ENCODE results near the gene PLK5.
A peak's percentile ranks its signal among the peaks of the same experiment; 100 is the strongest.

The PLK5 gene

DNA sequence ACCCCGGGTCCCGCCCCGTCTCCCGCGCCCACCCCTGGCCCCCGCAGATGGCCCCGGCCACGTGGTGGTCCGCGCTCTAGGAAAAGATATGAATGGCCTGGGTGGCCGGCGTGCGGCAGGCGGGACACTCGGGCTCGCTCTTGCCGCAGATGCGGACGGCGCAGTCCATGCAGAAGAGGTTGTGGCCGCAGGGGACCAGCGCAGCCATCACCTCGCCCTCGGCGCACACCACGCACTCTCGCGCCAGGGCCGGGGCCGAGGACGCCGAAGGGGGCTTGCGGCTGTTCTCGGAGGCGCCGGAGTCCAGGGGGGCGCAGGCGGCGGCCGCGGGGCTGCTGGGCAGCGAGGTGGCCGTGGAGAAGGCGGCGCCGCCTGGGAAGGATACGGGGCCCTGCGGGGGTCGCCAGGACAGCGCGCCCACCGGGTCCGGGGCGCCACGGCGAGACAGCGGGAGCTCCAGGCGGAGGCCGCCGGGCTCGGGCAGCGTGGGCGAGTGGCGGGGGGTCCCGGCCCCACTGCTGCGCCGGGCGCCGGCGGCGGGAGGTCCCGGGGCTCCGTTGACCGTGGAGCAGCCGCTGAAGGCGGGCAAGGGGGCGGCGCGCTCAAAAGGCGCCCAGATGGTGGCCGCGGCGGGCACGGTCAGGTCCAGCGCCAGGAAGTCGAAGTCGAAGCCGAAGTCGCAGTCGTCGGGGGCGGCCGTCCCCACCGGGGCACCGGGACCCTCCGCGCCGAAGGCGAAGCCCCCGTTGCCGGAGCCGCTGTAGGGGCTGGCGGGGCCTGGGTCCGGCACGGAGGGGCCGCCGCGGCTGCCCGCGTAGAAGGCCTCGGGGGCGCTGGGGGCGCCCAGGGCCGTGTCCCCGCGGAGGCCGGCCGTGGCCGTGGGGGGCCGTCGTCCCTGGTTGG lies 31.9 kb downstream of the PLK5 start:
- no peak for DNase-seq (ENCODE audit: low read depth)

DNA sequence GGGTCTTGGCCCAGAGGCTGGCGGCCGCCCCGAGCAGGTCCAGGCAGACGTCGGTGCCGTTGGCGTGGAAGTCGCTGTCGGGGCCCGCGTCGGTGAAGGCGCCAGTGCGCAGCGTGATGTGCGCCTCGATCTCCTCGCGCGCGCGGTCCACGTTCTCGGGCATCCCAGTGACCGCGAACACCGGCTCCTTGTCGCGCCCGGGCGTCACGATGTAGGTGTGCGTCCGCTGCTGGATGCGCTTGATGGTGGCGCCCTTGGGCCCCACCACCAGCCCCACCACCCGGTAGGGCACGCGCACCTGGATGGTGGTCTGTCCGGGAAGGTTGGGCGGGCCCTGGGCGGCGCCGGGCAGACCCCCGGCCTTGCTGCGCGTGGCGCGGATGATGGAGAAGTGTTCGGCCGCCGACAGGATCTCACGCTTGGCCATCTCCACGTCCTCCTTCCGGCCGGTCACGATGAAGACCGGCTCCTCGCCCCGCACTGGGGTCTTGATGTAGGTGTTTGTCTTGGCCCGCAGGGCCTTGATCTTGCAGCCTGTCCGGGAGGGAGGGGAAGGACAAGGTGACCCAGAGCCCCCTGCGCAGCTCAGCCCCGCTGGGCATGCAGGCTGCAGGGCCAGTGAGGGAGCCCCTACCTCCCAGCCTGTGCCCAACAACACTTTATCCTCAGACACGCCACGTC lies 32.7 kb downstream of the PLK5 start:
- no peak for DNase-seq (ENCODE audit: low read depth)

DNA sequence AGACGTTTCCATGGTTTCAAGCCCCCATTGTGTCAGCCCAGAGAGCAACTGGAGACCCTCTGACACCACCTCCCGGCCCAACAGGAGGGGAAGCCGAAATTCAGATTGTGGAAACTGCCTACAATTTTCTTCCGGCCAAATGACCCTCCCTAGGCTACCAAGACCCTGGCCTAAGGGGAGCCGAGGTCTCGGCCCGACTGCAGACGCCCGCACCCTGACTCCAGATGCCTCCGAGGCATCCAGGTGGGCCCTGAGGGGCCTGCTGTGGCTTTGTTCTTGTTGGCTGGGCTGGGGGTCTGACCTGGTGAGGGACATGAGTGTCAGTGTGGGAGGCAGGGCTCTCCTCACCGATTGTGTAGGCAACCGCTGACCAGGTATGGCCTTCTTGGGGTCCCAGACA lies 34.7 kb downstream of the PLK5 start:
- DNase-seq (ENCODE audit: low read depth), result no peak

DNA sequence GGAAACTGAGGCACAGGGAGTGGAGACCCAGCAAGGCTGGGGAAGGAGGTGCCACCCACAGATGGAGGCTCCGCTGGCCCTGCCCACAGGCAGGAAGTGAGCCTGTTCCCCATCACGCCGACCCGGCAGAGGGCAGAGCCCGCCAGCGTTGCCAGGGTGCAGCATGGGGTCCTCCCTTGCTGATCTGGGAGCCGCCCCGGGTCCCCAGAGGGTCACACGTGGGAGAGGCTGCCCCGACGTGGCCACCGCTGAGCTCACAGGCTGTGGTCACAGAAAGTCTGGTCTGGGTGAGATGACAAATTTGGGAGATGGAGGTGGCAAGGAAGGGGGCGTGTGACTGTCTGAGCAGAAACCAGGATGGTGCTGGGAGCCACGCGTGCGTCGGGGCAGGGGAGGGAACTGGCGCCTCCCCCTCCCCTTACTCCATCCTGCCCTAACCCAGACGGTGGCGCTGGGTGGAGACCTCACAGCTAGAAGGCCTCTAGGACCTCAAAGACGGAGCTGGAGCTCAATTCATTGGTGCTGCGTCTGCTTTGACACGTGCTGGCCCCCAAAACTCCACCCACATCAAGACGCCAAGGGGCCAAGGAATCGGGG lies 36.5 kb downstream of the PLK5 start:
- no peak for DNase-seq (ENCODE audit: low read depth)

DNA sequence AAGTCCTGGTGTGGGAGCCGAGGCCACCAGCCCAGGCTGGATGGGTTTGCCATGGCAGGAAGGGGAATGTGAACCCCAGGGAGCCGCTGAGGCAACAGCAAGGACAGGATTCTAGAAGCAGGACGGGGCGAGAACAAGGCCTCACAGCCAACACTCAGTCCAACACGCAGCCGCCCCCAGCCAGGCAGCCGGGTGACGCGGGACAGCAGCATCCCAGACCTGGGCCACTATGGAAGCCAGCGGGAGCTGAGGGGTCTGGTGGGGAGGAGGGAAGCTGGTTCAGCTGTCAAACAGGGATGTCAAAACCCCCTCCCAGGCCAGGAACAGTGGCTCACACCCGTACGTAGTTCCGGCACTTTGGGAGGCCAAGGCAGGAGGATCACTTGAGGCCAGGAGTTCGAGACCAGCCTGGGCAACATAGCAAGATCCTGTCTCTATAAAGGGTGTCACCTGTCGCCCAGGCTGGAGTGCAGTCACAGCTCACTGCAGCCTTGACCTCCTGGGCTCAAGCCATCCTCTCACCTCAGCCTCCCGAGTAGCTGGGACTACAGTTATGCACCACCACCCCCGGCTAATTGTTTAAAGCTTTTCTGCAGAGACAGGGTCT lies 37.5 kb downstream of the PLK5 start:
- DNase-seq (ENCODE audit: low read depth), result no peak

DNA sequence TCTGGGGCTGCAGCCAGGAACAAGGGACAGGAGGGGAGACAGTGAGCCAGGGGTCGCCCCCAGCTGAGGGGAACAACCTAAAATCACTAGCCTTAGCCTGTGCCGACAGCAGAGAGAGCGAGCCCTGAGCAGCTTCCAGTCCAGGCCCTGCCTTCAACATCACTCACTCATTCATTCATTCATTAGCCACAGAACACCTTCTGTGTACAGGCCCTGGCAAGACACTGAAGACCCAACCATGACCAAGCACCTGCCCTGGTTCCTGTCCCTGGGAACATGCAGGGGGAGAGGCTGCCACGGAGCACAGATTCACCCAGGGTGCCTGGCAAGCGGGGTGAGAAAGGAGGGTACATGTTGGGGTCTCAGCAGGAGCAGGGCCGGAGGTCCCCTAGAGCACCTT lies 39.4 kb downstream of the PLK5 start:
- no peak for DNase-seq (ENCODE audit: low read depth)

DNA sequence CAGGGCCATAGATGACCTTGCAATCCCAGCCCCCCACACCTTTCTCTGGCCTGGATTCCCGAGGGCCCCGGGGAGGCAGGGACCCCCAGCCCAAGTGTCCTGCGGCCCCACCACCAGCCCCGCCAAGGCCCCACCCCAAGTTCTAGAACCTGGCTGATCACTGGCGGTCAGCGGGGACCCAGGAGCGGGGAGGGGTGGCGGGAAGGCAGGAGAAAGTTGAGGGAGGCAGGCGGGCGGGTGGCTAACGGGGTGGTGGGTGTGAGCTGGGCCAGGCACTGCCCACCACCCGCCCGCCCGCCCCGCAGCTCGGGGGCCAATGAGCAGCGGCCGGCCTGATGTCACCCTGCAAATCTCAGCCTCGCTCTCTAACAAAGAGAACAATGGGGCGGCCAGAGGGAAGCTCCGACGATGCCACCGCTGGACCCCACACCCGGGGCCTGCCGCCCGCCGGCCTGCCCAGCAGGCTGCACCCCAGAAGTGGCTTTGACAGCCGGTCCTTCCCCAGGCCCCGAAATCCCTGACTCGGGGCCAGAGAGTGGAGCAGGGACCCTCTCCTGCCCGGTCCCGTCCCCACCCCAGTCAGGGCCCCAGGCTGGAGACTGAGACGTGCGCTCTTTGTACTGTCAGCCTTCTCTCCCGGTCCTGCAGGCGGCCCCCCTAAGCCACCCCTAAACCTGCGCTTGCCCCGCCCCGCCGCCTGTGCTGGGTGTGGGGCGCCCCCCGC lies 42.7 kb downstream of the PLK5 start:
- no peak for DNase-seq (ENCODE audit: low read depth)

DNA sequence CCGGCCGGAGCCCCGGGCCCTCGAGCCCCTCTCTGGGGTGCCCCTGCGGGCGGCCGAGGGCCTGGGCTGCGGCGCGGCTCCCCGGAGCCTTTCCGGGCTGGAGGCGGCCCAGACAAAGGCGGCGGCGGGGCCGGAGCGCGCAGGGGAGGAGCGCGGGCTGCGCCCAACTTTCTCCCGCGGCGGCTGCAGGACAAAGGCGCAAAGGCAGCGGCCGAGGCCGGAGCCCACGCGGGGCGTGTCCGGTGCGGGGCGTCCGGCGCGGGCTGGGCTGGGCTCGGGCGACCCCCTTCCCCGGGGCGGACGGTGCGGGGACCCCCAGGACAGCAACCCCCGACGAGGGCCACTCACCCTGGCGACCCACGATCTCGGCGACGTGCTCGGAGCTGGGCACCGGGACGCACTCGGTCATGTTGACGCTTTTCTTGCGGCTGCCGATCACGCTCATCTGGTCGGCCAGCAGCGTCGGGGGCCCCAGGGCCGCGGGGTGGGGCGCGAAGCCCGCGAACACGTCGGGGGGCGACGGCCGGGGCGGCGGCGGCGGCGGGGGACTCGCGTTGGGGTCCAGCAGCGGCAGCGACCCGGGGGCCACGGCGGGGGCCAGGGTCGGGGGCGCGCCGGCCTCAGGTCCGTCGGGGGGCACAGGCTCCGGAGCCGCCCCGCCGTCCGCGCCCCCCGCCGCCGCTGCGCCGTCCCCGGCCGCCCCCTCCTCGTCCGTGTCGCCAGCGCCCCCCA lies 43.4 kb downstream of the PLK5 start:
- DNase-seq (ENCODE audit: low read depth), result no peak

DNA sequence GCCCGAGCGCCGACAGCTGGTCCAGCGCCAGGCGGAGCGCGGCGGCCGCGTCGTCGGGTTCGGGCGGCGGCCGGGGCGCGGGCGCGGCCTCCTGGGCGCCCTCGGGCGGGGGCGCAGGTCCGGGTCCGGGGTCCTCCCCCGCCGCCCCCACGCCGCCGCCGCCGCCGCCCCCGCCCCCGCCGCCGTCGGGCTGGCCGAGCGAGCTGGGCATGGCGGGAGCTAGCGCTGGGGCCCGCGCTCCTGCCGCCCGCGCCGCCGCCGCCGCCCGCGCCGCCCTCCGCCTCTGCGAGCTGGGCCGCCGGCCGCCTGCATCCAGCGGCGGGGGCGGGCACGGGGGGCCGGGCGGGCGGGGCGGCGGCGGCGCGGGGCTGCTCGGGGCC lies 44.0 kb downstream of the PLK5 start:
- no peak for DNase-seq (ENCODE audit: low read depth)

DNA sequence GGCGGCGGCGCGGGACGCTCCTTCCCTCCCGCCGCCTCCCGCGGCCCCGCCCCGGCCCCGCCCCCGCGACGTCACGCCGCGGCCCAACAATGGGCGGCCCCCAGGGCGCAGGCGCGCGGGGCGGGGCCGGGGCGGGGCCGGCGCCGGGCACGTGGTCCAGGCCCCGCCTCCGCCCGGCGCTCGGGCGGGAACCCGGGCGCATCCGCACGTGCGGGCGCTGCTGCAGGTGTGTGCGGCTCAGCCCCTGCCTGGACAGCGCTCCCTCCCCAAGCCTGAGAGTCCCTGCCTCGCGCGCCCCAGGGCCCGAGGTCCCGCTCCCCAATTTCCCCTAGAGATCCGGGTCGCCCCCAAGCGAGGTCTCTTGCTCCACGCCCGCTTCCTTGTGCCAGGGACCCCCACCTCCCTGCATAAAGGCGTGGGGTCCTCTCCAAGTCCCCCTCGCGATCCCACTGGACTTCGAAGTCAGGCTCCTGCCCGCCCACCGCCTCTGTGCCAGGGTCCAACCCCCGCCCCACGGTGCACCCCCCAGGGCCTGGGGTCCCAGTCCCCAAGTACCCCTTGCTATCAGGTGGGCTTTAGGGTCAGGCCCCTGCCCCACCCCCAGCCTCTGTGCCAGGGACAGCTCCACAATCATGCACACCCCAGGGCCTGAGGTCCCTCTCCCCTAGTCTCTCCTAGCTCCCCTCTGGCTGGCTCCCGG lies 44.6 kb downstream of the PLK5 start, which contains the start of gene MEX3D:
TSS of gene MEX3D (minus strand) at position 6 of the 700 bp plus-strand sequence. CDS start 267 bp downstream, outside the sequence.
- peak; percentile 65 for DNase-seq (ENCODE audit: low read depth)

DNA sequence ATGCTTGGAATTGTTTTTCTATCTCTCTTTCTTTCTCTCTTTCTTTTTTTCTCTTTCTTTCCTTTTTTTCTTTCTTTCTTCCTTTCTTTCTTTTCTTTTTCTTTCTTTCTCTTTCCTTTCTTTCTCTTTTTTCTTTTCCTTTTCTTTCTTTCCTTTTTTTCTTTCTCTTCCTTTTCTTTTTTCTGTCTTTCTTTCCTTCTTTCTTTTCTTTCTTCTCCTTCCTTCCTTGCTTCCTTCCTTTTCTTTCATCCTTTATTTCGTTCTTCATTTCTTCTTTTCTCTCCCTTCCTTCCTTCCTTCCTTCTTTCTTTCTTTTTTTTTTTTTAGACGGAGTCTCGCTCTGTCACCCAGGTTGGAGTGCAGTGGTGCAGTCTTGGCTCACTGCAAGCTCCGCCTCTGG lies 46.1 kb downstream of the PLK5 start:
- no peak for DNase-seq (ENCODE audit: low read depth)

DNA sequence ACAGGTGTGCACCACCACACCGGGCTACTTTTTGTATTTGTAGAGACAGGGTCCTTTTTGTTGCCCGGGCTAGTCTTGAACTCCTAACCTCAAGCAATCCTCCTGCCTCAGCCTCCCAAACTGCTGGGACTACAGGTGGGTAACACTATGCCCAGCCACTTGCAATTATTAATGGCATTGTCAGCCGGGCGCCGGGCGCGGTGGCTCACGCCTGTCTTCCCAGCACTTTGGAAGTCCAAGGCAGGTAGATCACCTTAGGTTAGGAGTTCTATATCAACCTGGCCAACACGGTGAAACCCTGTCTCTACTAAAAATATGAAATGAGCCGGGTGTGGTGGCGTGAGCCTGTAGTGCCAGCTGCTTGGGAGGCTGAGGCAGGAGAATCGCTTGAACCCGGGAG lies 47.0 kb downstream of the PLK5 start:
- no peak for DNase-seq (ENCODE audit: low read depth)

DNA sequence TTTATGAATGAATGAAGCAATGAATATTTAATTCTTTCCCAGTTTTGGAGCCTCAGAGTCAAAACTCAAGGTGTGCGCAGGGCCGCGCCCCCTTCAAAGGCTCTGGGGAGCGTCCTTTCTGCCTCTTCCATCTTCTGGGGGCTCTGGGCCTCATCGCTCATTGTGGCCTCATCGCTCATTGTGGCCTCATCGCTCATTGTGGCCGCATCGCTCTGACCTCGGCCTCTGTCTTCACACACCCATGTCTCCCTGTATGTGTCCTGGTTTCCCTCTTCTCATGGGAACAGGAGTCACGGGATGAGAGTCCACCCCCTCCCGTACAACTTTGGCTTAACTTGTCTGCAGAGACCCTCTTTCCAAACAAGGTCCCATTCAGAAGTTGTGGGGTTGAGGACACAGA lies 47.5 kb downstream of the PLK5 start:
- no peak for DNase-seq (ENCODE audit: low read depth)

DNA sequence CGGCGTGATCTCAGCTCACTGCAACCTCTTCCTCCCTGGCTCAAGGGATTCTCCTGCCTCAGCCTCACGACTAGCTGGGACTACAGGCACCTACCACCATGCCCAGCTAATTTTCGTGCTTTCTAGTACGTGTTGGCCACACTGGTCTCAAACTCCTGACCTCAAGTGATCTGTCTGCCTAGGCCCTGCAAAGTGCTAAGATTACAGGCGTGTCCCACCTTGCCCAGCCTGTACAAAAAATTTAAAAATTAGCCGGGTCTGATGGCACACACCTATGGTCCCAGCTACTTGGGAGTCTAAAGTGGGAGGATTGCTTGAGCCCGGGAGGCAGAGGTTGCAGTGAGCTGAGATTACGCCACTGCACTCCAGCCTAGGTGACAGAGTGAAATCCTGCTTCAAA lies 48.9 kb downstream of the PLK5 start:
- DNase-seq (ENCODE audit: low read depth), result no peak

DNA sequence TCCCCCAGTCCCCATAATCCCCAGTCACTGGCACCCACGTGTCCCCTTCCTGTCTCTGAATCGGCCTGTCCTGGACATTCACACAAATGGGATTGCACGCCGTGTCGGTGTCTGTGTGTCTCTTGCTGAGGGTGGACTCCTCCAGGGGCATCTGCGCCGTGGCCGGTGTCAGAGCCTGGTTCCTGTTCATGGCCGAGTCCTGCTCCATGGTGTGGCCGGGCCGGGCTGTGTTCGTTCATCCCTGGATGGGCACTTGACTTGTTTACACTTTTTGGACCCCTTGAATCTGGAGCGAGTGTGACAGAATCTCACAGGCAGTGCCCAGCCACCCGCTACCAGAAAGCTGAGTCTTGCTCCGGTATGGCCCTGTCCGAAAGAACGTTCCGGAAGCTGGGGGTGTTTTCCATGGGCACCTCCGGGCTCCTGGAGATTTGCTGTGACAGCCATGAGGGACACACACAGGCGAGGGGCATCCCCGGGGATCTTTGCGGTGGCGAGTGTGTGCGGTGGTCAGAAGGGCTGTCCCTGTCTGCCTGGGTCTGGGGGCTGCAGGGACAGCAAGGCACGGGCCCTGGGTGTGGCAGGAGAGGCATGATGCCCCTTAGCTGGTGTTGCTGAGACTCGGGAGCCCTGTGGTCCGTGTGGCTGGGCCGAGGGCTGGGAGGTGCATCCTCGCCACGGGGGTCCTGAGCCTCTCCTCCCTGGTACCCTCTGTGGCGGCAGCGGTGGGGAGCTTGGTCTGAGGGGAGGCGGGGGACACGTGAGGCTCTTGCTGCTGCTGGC lies 50.7 kb downstream of the PLK5 start:
- DNase-seq (ENCODE audit: low read depth), result no peak

DNA sequence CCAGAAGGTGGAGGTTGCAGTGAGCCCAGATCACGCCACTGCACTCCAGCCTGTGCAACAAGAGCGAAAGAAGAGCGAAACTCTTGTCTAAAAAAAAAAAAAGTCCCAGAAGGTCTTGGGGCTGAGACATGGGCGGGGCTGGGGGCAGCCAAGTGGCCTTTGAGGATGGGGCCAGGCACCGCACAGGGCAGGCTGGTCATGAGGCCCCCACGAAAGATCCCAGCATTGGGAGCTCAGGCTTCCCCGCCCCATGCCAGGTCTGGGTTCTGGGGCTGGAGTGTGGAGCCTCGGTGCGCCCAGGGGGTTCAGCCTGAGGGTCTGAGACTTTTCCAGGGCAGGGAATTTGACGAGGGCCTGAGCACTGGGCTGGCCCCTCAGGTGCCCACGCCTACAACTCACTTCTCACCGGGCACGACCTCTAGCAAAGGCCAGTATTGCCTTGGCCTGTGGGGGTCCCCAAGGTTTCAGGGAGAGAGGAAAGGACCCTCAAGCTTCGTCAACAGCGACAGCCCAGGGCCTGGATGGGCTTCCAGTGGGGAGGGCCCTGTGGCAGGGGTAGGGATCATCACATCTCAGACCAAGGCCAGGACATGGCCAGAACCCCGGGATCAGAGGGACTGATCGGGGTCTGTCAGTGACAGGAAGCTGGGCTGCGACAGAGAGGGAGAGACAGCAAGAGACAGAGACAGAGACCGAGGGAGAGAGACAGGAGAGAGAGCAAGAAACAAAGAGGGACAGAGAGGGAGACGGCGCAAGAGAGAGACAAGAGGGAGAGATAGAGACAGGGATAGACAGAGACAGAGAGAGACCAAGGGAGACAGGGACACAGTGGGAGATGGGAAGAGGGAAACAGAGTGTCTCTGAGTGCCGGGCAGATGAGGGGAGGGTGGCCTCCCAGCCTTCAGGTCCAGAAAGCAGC lies 51.7 kb downstream of the PLK5 start:
- no peak for DNase-seq (ENCODE audit: low read depth)

DNA sequence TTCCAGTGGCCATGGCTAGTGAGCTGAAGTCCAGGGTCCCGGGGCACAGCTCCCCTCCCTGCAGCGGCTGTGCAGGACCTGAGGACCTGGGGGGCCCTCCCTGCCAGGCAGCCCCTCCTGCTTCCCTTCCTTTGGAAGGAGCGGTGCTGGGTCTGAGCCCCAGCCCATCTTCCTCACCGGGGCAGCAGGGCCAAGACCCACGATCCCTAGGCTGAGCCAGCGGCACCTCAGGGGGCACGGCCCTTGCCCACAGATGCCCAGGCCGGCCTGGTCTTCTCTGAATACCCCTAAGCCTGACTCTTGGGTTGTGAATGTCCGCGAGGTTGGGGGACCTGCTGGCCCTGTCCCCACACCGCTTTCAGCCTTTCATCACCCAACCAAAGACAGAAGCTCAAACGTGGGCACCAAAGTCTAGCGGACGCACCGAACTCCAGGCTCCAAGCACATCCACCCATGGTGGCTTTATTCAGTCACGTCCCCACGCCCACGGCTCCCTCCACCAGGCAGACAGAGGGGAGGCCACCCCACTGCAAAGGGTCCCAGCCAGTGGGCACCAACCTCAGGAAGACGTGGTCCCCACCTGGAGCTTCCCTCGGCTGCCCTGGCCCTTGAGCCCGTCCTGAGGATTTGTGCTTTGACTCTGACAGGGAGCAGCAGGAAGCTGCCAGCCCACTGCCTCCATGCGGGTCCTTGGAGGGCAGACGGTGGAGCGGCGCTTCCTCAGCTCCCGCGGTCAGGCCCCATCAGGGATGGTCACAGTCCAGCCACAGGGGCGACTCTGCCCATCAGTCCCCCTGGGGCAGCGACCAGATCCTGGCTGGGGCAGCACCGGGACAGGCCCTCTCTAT lies 52.6 kb downstream of the PLK5 start:
- DNase-seq (ENCODE audit: low read depth), result no peak

Measured in stimulated activated CD8-positive, alpha-beta memory T cell treated with anti-CD3 and anti-CD28 coated beads, Interleukin-15, amount 100 ng/mL, for 24 hours (primary cell).